DND-41 (cell line): ENCODE data around the gene SPSB1.

Source experiments
- ATAC-seq: fragments of 200-7000 bp; cut with Tn5 transposase; 3 replicates; pipeline ENCODE4 v1.9.1; 2021; ENCODE audit warnings: low read depth; ENCODE audit not compliant: insufficient read depth
- DNase-seq: peaks from one replicate; pipeline ENCODE4 v3.0.0-alpha.2; 2020
- H2AFZ ChIP-seq: 2 replicates; pipeline ENCODE4 v1.6.0; 2012; ENCODE audit warnings: low read depth, low read length
- H3K27ac ChIP-seq: 2 replicates; pipeline ENCODE4 v1.5.1; 2012; ENCODE audit warnings: low read length, inconsistent platforms
- H3K27me3 ChIP-seq: fragments of 200-600 bp; sonication (generic); 2 replicates; pipeline ENCODE4 v1.6.0; 2012; ENCODE audit warnings: low read length, mild to moderate bottlenecking, inconsistent platforms; ENCODE audit not compliant: insufficient read depth, poor library complexity
- H3K36me3 ChIP-seq: 2 replicates; pipeline ENCODE4 v1.5.1; 2012; ENCODE audit warnings: low read length, inconsistent platforms; ENCODE audit not compliant: insufficient read depth
- H3K4me1 ChIP-seq: 2 replicates; pipeline ENCODE4 v1.5.1; 2012; ENCODE audit warnings: mild to moderate bottlenecking, low read length; ENCODE audit not compliant: insufficient read depth
- H3K4me2 ChIP-seq: 2 replicates; pipeline ENCODE4 v1.6.0; 2012; ENCODE audit warnings: mild to moderate bottlenecking, moderate library complexity, low read length, inconsistent platforms; ENCODE audit not compliant: insufficient read depth
- H3K4me3 ChIP-seq, 2 experiments: fragments of 200-600 bp in 1 of 2; shearing (Covaris generic) in 1 of 2; 2 replicates each; pipeline ENCODE4 v1.5.1; 2012 to 2016; ENCODE audit warnings: inconsistent platforms in 2 of 2, low read length in 2 of 2, mild to moderate bottlenecking in 2 of 2, low read depth in 1 of 2, moderate library complexity in 1 of 2
- H3K79me2 ChIP-seq: 2 replicates; pipeline ENCODE4 v1.6.0; 2012; ENCODE audit warnings: low read length, inconsistent platforms; ENCODE audit not compliant: insufficient read depth
- H3K9ac ChIP-seq: 2 replicates; pipeline ENCODE4 v1.6.0; 2012; ENCODE audit warnings: low read depth, mild to moderate bottlenecking, inconsistent platforms, low read length, moderate library complexity
- H3K9me3 ChIP-seq: 2 replicates; pipeline ENCODE4 v1.5.1; 2012; ENCODE audit warnings: low read length, moderate library complexity, mild to moderate bottlenecking, inconsistent platforms; ENCODE audit not compliant: insufficient read depth, severe bottlenecking
- H4K20me1 ChIP-seq: 2 replicates; pipeline ENCODE4 v1.6.0; 2012; ENCODE audit warnings: low read length; ENCODE audit not compliant: insufficient read depth
- EZH2 ChIP-seq: IDR thresholded peaks from 3 replicates; pipeline ENCODE4 v1.6.1; 2012; ENCODE audit warnings: borderline replicate concordance, low read depth, mild to moderate bottlenecking, moderate library complexity, low read length, inconsistent platforms; ENCODE audit not compliant: severe bottlenecking
- TF ChIP-seq, protein P1 (sequence below): IDR thresholded peaks from 2 replicates; pipeline ENCODE4 v1.5.1; 2012; ENCODE audit warnings: borderline replicate concordance, low read length, moderate library complexity, mild to moderate bottlenecking; ENCODE audit not compliant: poor library complexity, severe bottlenecking; ENCODE audit errors: extremely low read depth

SPSB1 gene

DNA sequence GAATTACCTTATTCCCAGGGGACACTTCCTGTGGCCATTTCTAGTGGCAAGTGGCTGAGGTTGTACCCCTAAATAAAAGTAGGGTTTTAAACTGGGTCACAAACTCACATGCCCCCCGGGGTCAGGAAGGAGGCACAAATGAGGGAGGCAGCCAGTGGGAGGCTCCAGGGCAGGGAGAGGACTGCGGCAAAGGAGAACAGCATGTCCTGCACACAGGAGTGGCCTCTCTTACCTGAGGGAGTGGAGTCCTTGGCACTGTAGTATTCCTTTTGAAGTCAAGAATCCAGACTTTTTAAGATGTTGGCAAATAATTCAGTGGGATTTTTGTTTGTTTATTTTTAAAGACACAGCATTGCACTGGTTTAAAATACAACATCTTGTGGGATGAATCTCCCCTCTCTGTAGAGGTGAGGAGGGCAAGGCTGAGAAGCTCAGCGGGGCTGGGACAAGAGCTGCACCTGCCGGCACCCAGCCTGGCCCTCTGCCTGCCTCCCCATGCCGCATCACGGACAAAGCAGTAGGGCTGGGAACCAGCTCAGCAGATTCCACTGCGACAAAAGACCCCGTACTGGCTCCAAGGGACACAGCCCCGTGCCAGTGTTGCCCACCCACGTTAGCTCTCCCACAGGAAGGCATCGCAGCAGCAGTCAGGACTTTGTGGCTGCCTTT is 22.2 kb downstream of the SPSB1 start:
- Histone ChIP-seq H3K4me2 (no peak overlapping the region), H2AFZ (no peak overlapping the region), H4K20me1 (peaks cover 98% of the 10 kb centered on the region), H3K79me2 (peaks cover 100% of the 10 kb centered on the region), H3K27me3 (no peaks in the 10 kb centered on the region), H3K4me1 (peaks cover 3% of the 10 kb centered on the region), H3K27ac (peak overlapping the region; percentile 42; the same call in 1 of the 2 replicates), H3K9me3 (no peaks in the 10 kb centered on the region), H3K9ac (no peak overlapping the region), H3K4me3 (no peak overlapping the region), H3K36me3 (peaks cover 45% of the 10 kb centered on the region)
- TF ChIP-seq, protein P1, sequence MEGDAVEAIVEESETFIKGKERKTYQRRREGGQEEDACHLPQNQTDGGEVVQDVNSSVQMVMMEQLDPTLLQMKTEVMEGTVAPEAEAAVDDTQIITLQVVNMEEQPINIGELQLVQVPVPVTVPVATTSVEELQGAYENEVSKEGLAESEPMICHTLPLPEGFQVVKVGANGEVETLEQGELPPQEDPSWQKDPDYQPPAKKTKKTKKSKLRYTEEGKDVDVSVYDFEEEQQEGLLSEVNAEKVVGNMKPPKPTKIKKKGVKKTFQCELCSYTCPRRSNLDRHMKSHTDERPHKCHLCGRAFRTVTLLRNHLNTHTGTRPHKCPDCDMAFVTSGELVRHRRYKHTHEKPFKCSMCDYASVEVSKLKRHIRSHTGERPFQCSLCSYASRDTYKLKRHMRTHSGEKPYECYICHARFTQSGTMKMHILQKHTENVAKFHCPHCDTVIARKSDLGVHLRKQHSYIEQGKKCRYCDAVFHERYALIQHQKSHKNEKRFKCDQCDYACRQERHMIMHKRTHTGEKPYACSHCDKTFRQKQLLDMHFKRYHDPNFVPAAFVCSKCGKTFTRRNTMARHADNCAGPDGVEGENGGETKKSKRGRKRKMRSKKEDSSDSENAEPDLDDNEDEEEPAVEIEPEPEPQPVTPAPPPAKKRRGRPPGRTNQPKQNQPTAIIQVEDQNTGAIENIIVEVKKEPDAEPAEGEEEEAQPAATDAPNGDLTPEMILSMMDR, result no peak
- no peak for TF ChIP-seq EZH2
- ATAC-seq, result peak; percentile 7; the same call in 1 of the 3 replicates
- DNase-seq, result no peak

DNA sequence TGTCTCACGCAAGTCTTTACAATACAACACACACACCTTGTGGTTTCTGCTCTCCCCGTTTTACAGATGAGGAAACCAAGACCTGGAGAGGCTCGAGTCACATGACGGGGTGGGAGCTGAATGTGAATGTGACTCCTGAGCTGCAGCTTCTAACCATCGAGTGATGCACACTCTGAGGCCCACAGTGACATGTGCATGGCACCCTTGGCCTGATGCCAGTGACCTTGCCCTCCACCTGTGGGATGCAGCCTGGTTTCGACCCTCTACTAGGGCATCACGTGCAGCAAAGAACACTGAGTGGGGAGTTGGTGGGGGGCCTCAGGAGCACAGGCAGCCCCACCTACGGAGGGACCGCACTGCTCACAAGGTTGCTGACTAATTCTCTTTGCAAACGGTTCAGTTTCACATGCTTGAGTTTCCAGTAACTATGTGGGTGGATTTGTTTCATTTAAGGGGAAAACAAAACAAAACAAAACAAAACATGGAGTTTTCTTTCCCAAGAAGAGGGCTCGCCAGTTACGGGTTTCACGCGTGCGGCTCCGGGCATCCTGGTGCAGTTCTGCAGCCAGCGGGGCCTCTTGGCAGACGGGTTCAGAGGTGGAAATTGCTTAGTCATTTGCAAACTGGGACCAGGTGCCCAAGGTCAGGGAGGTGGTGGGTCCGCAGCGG is 22.9 kb downstream of the SPSB1 start:
- H2AFZ ChIP-seq, result no peak overlapping the region
- peaks cover 48% of the 10 kb centered on the region for H3K36me3 ChIP-seq
- no peak for DNase-seq
- TF ChIP-seq, protein P1, result no peak
- TF ChIP-seq EZH2, result no peak
- no peak overlapping the region for H3K4me3 ChIP-seq
- peaks cover 98% of the 10 kb centered on the region for H4K20me1 ChIP-seq
- no peak overlapping the region for H3K4me2 ChIP-seq
- H3K9me3 ChIP-seq, result no peaks in the 10 kb centered on the region
- no peaks in the 10 kb centered on the region for H3K27me3 ChIP-seq
- 0 out of 3 replicates have a peak, but pooled peaks have one; percentile 27 for ATAC-seq
- H3K4me1 ChIP-seq, result peaks cover 3% of the 10 kb centered on the region; the same call in 1 of the 2 replicates
- no peak overlapping the region for H3K9ac ChIP-seq
- H3K27ac ChIP-seq, result peak overlapping the region; percentile 42; the same call in 1 of the 2 replicates
- peaks cover 100% of the 10 kb centered on the region for H3K79me2 ChIP-seq

DNA sequence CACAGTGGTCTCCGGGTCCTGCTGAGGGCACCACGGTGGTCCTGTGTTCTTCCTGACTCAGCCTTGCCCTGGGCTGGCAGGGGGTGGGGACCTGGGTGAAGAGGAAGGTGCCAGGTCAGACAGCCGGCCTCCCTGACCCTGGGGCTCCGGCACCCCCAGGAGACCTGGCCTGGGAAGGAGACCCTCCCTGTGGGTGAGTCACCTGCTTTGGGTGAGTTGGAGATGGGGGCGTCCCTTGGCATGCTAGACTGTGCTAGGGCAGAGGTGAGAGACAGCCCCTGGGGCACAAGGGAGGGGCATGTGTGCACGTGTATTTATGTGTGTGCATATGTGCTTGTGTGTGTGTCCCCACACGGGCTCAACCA is 23.4 kb downstream of the SPSB1 start:
- Histone ChIP-seq H3K9ac (no peak overlapping the region), H3K27me3 (no peaks in the 10 kb centered on the region), H3K36me3 (peaks cover 54% of the 10 kb centered on the region), H3K79me2 (peaks cover 100% of the 10 kb centered on the region), H3K9me3 (no peaks in the 10 kb centered on the region), H3K4me2 (no peak overlapping the region), H3K4me3 (no peak overlapping the region), H3K4me1 (peaks cover 3% of the 10 kb centered on the region; the same call in 1 of the 2 replicates), H4K20me1 (peaks cover 98% of the 10 kb centered on the region), H3K27ac (peak overlapping the region; percentile 31; the same call in 1 of the 2 replicates), H2AFZ (no peak overlapping the region)
- DNase-seq (no peak), ATAC-seq (no peak)
- TF ChIP-seq EZH2, result no peak
- TF ChIP-seq, protein P1, result no peak
